H1 (cell line): ENCODE data around the gene LRRC72. TPM values are rescaled to one million over a fixed set of nuclear protein-coding genes. Genes with fewer than 3 reads are reported as not detected.

Experiments
- BCL11A ChIP-seq, 2 experiments: IDR thresholded peaks; one replicate each; pipeline ENCODE4 v1.6.1; 2011; ENCODE audit warnings: low read depth in 2 of 2, low read length in 2 of 2, mild to moderate bottlenecking in 2 of 2
- NANOG ChIP-seq: IDR thresholded peaks from 2 replicates; pipeline ENCODE4 v1.6.1; 2011; ENCODE audit warnings: low read length, low read depth, mild to moderate bottlenecking, inconsistent platforms; ENCODE audit not compliant: insufficient read depth, poor library complexity, severe bottlenecking
- POU5F1 ChIP-seq: IDR thresholded peaks from 2 replicates; pipeline ENCODE4 v1.6.1; 2011; ENCODE audit warnings: low read depth, mild to moderate bottlenecking, low read length, moderate library complexity
- TBP ChIP-seq: IDR thresholded peaks from 2 replicates; pipeline ENCODE4 v1.6.1; 2011; ENCODE audit warnings: low read depth, low read length, improper control_type of control experiment
- TEAD4 ChIP-seq: IDR thresholded peaks from 2 replicates; pipeline ENCODE4 v1.6.1; 2012; ENCODE audit warnings: low read depth, low read length, inconsistent platforms, mixed read lengths
- polyA plus RNA-seq, 7 experiments: library from polyadenylated mRNA; depleted of rRNA in 3 of 7; stranded (reverse) in 5 of 7; unstranded in 2 of 7; fragments of >200 nt in 5 of 7; fragments of 200-250 nt in 2 of 7; gene quantifications; 1 replicate in 5 of 7; 2 replicates in 1 of 7; 4 replicates in 1 of 7; pipeline versions ENCODE4 v1.2.1 to v1.2.3, GENCODE V29; 2011 to 2013; ENCODE audit warnings: missing spikeins in 2 of 7, mixed read lengths in 2 of 7
- total RNA-seq: library from RNA; stranded (reverse); fragmentation: NEBNext Ultra II Directional; extraction: Animal tissue kit (Norgen Biotek cat#: 25700); gene quantifications from 2 replicates; pipeline ENCODE4 v1.2.1, GENCODE V29; 2021
- TF ChIP-seq, protein P1 (sequence below): fragments of 300-600 bp; sonication (generic); IDR thresholded peaks from 2 replicates; pipeline ENCODE4 v1.7.1; 2012; ENCODE audit warnings: low read length, moderate library complexity, mild to moderate bottlenecking, inconsistent platforms; ENCODE audit not compliant: insufficient replicate concordance
- TF ChIP-seq, protein P2 (sequence below): IDR thresholded peaks from 2 replicates; pipeline ENCODE4 v1.6.1; 2011; ENCODE audit warnings: low read length, improper control_type of control experiment
- TF ChIP-seq, protein P3 (sequence below): IDR thresholded peaks from 2 replicates; pipeline ENCODE4 v1.6.1; 2012; ENCODE audit warnings: low read length, inconsistent platforms

LRRC72 gene
- total and polyA plus RNA-seq, 2 of the 8 experiments (the other 6 are each of a cell fraction or from before 2014, with no cell fraction given), result not detected

DNA sequence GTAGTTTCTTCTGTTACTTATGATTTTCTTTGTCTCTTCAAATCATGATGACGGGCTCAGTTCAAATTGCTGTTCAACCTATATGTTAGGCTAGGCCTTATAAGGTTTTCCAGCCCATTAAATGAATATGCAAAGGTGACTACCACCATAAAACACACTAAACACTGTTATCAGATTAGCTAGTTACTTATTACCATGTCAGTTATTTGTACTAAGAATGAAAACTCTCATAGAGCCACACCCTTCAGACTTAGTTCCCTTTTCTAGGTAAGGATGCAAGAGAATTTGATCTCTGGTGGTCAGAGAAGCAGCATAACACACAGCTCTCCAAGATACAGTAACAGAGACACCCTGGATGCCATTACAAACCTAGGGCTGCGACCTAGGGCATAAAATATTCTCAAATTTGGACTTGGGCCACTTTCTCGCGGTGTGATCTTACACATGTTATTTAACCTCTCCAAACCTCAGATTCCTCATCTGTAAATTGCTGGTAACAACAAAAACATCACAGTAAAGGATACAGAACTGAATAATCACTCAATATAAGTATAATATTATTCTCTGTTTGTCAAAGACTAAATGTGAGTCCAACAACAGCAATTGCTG is 83.3 kb downstream of the LRRC72 start (continued):
- TF ChIP-seq, protein P1, sequence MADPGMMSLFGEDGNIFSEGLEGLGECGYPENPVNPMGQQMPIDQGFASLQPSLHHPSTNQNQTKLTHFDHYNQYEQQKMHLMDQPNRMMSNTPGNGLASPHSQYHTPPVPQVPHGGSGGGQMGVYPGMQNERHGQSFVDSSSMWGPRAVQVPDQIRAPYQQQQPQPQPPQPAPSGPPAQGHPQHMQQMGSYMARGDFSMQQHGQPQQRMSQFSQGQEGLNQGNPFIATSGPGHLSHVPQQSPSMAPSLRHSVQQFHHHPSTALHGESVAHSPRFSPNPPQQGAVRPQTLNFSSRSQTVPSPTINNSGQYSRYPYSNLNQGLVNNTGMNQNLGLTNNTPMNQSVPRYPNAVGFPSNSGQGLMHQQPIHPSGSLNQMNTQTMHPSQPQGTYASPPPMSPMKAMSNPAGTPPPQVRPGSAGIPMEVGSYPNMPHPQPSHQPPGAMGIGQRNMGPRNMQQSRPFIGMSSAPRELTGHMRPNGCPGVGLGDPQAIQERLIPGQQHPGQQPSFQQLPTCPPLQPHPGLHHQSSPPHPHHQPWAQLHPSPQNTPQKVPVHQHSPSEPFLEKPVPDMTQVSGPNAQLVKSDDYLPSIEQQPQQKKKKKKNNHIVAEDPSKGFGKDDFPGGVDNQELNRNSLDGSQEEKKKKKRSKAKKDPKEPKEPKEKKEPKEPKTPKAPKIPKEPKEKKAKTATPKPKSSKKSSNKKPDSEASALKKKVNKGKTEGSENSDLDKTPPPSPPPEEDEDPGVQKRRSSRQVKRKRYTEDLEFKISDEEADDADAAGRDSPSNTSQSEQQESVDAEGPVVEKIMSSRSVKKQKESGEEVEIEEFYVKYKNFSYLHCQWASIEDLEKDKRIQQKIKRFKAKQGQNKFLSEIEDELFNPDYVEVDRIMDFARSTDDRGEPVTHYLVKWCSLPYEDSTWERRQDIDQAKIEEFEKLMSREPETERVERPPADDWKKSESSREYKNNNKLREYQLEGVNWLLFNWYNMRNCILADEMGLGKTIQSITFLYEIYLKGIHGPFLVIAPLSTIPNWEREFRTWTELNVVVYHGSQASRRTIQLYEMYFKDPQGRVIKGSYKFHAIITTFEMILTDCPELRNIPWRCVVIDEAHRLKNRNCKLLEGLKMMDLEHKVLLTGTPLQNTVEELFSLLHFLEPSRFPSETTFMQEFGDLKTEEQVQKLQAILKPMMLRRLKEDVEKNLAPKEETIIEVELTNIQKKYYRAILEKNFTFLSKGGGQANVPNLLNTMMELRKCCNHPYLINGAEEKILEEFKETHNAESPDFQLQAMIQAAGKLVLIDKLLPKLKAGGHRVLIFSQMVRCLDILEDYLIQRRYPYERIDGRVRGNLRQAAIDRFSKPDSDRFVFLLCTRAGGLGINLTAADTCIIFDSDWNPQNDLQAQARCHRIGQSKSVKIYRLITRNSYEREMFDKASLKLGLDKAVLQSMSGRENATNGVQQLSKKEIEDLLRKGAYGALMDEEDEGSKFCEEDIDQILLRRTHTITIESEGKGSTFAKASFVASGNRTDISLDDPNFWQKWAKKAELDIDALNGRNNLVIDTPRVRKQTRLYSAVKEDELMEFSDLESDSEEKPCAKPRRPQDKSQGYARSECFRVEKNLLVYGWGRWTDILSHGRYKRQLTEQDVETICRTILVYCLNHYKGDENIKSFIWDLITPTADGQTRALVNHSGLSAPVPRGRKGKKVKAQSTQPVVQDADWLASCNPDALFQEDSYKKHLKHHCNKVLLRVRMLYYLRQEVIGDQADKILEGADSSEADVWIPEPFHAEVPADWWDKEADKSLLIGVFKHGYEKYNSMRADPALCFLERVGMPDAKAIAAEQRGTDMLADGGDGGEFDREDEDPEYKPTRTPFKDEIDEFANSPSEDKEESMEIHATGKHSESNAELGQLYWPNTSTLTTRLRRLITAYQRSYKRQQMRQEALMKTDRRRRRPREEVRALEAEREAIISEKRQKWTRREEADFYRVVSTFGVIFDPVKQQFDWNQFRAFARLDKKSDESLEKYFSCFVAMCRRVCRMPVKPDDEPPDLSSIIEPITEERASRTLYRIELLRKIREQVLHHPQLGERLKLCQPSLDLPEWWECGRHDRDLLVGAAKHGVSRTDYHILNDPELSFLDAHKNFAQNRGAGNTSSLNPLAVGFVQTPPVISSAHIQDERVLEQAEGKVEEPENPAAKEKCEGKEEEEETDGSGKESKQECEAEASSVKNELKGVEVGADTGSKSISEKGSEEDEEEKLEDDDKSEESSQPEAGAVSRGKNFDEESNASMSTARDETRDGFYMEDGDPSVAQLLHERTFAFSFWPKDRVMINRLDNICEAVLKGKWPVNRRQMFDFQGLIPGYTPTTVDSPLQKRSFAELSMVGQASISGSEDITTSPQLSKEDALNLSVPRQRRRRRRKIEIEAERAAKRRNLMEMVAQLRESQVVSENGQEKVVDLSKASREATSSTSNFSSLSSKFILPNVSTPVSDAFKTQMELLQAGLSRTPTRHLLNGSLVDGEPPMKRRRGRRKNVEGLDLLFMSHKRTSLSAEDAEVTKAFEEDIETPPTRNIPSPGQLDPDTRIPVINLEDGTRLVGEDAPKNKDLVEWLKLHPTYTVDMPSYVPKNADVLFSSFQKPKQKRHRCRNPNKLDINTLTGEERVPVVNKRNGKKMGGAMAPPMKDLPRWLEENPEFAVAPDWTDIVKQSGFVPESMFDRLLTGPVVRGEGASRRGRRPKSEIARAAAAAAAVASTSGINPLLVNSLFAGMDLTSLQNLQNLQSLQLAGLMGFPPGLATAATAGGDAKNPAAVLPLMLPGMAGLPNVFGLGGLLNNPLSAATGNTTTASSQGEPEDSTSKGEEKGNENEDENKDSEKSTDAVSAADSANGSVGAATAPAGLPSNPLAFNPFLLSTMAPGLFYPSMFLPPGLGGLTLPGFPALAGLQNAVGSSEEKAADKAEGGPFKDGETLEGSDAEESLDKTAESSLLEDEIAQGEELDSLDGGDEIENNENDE, result no peak
- TF ChIP-seq, protein P2, sequence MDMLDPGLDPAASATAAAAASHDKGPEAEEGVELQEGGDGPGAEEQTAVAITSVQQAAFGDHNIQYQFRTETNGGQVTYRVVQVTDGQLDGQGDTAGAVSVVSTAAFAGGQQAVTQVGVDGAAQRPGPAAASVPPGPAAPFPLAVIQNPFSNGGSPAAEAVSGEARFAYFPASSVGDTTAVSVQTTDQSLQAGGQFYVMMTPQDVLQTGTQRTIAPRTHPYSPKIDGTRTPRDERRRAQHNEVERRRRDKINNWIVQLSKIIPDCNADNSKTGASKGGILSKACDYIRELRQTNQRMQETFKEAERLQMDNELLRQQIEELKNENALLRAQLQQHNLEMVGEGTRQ, result no peak
- TF ChIP-seq TBP (no peak), BCL11A (IDR thresholded peaks at IDR 0.05; ENCODE audit: low read depth in 2 of 2, low read length in 2 of 2) (no peak), POU5F1 (no peak), TEAD4 (no peak), NANOG (no peak)
- TF ChIP-seq, protein P3, sequence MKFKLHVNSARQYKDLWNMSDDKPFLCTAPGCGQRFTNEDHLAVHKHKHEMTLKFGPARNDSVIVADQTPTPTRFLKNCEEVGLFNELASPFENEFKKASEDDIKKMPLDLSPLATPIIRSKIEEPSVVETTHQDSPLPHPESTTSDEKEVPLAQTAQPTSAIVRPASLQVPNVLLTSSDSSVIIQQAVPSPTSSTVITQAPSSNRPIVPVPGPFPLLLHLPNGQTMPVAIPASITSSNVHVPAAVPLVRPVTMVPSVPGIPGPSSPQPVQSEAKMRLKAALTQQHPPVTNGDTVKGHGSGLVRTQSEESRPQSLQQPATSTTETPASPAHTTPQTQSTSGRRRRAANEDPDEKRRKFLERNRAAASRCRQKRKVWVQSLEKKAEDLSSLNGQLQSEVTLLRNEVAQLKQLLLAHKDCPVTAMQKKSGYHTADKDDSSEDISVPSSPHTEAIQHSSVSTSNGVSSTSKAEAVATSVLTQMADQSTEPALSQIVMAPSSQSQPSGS, result no peak
